Stimulated activated CD4-positive, alpha-beta T cell treated with anti-CD3 and anti-CD28 coated beads, Interleukin-2, amount 100 ng/mL, for 4 hours (primary cell): Measurements from ENCODE around the gene ABHD10.

Source experiments
- DNase-seq: peaks from one replicate; pipeline ENCODE4 v3.0.0-alpha.2; 2020; ENCODE audit warnings: low read depth

The ABHD10 gene

GRCh38 chr3:111978583-111979433, at the start of gene ABHD10:
ABHD10 (plus strand) TSS chr3:111979026; CDS start chr3:111979062, 36 bp downstream.
- DNase-seq, result peak; percentile 97

- no peak for DNase-seq
Measured at GRCh38 chr3:111929484-111929883, 49.3 kb upstream of the ABHD10 start.

GRCh38 chr3:111932946-111933345, 45.9 kb upstream of the ABHD10 start:
- DNase-seq, result no peak

GRCh38 chr3:111936191-111936841, 42.5 kb upstream of the ABHD10 start:
- no peak for DNase-seq

- no peak for DNase-seq
Measured at GRCh38 chr3:111936967-111937366, 41.9 kb upstream of the ABHD10 start.

GRCh38 chr3:111937871-111938270, 41.0 kb upstream of the ABHD10 start:
- no peak for DNase-seq

GRCh38 chr3:111939873-111940272, 39.0 kb upstream of the ABHD10 start:
- no peak for DNase-seq

GRCh38 chr3:111943533-111943932, 35.3 kb upstream of the ABHD10 start:
- DNase-seq, result no peak

- no peak for DNase-seq
Measured at GRCh38 chr3:111944372-111944771, 34.5 kb upstream of the ABHD10 start.

- no peak for DNase-seq
Measured at GRCh38 chr3:111947231-111947630, 31.6 kb upstream of the ABHD10 start.

GRCh38 chr3:111948786-111949185, 30.0 kb upstream of the ABHD10 start:
- no peak for DNase-seq

GRCh38 chr3:111949712-111950111, 29.1 kb upstream of the ABHD10 start:
- no peak for DNase-seq

- DNase-seq, result no peak
Measured at GRCh38 chr3:111951032-111951431, 27.8 kb upstream of the ABHD10 start.

- no peak for DNase-seq
Measured at GRCh38 chr3:111952086-111952485, 26.7 kb upstream of the ABHD10 start.

- DNase-seq, result no peak
Measured at GRCh38 chr3:111952866-111953450, 25.9 kb upstream of the ABHD10 start.

GRCh38 chr3:111954228-111954990, 24.4 kb upstream of the ABHD10 start:
- DNase-seq, result no peak

- DNase-seq, result no peak
Measured at GRCh38 chr3:111955876-111956275, 22.9 kb upstream of the ABHD10 start.

GRCh38 chr3:111956449-111956848, 22.4 kb upstream of the ABHD10 start:
- DNase-seq, result no peak

- no peak for DNase-seq
Measured at GRCh38 chr3:111956995-111957734, 21.7 kb upstream of the ABHD10 start.

- DNase-seq, result no peak
Measured at GRCh38 chr3:111961461-111962164, 17.2 kb upstream of the ABHD10 start.

- no peak for DNase-seq
Measured at GRCh38 chr3:111963424-111963823, 15.4 kb upstream of the ABHD10 start.
